ENCODE measurements around the gene RTN4IP1. TPM values are rescaled to one million over a fixed set of nuclear protein-coding genes. Genes with fewer than 3 reads are reported as not detected.
A peak's percentile ranks its signal among the peaks of the same experiment; 100 is the strongest.

Gene RTN4IP1
- total RNA-seq, 1 experiment from 2014 or later: 12.5 TPM

- H3K27ac Mint-ChIP-seq: peak overlapping the region in 1 of 3 experiments; percentile 84; a peak in 1 of 7 replicates
- DNase-seq: no peak
- no peak overlapping the region for H3K27ac ChIP-seq (ENCODE audit: insufficient read length, low read depth, low read length)
These were observed 81.5 kb downstream of the RTN4IP1 start for GRCh38 chr6:106547601-106548453.

More at GRCh38 chr6:106547601-106548453, 81.5 kb downstream of the RTN4IP1 start:
- H2BK15ac ChIP-seq (ENCODE audit: low read depth, low read length): no peak overlapping the region
- no peaks in the 10 kb centered on the region for H3K79me2 ChIP-seq (ENCODE audit: insufficient read depth, low read length)
- no peak overlapping the region for H3K9ac ChIP-seq (ENCODE audit: extremely low read depth, insufficient read length, low read length)
- no CpG with 5 or more reads among the region's 6 CpGs for WGBS (ENCODE audit: extremely low coverage, insufficient read length, low lambda C conversion rate)
- no peak overlapping the region for H3K23ac ChIP-seq (ENCODE audit: insufficient read length, low read depth, low read length)
- H2BK20ac ChIP-seq (ENCODE audit: low read depth, low read length, poor library complexity, severe bottlenecking): no peak overlapping the region
- H3K18ac ChIP-seq (ENCODE audit: insufficient read length, low read depth, low read length): no peak overlapping the region
- H3K27me3 Mint-ChIP-seq (ENCODE audit: low read depth): no peaks in the 10 kb centered on the region
- H4K8ac ChIP-seq (replicated peaks; ENCODE audit: insufficient read length, low read depth, low read length): no peak overlapping the region
- no peaks in the 10 kb centered on the region for H4K20me1 ChIP-seq (ENCODE audit: control insufficient read depth, insufficient read depth, insufficient read length)
- no peak overlapping the region for H3K4me2 ChIP-seq (ENCODE audit: insufficient read depth, insufficient read length, low read length)
- H2BK12ac ChIP-seq (ENCODE audit: insufficient read length, low read depth, low read length): no peak overlapping the region
- no peaks in the 10 kb centered on the region for H3K9me3 ChIP-seq (ENCODE audit: control insufficient read depth, low read depth, low read length)
- H4K91ac ChIP-seq (ENCODE audit: insufficient read length, low read depth, low read length): no peak overlapping the region
- H2AK5ac ChIP-seq (ENCODE audit: insufficient read length, low read length): no peak overlapping the region
- no peak overlapping the region for H3K4me3 Mint-ChIP-seq
- H3K27me3 ChIP-seq (ENCODE audit: insufficient read depth, low read length): no peaks in the 10 kb centered on the region
- no peak overlapping the region for H4K5ac ChIP-seq (ENCODE audit: insufficient read length, low read depth, low read length)
- no peak overlapping the region for H3K56ac ChIP-seq (ENCODE audit: insufficient read length, low read depth, low read length)
- TF ChIP-seq, protein P1, sequence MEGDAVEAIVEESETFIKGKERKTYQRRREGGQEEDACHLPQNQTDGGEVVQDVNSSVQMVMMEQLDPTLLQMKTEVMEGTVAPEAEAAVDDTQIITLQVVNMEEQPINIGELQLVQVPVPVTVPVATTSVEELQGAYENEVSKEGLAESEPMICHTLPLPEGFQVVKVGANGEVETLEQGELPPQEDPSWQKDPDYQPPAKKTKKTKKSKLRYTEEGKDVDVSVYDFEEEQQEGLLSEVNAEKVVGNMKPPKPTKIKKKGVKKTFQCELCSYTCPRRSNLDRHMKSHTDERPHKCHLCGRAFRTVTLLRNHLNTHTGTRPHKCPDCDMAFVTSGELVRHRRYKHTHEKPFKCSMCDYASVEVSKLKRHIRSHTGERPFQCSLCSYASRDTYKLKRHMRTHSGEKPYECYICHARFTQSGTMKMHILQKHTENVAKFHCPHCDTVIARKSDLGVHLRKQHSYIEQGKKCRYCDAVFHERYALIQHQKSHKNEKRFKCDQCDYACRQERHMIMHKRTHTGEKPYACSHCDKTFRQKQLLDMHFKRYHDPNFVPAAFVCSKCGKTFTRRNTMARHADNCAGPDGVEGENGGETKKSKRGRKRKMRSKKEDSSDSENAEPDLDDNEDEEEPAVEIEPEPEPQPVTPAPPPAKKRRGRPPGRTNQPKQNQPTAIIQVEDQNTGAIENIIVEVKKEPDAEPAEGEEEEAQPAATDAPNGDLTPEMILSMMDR (conservative IDR thresholded peaks at IDR 0.05): no peak
- H2AFZ ChIP-seq (ENCODE audit: low read length): no peak overlapping the region
- no peaks in the 10 kb centered on the region for H3K23me2 ChIP-seq (ENCODE audit: insufficient read length, low read depth, low read length, poor library complexity, severe bottlenecking)
- H3K36me3 Mint-ChIP-seq (ENCODE audit: insufficient read depth in 1 of 3, low read depth in 3 of 3): no peaks in the 10 kb centered on the region
- no peak overlapping the region for H3K4ac ChIP-seq (ENCODE audit: low read depth, low read length)
- no peak overlapping the region for H2BK5ac ChIP-seq (ENCODE audit: insufficient read length, low read length)
- no peak overlapping the region for H2BK120ac ChIP-seq (ENCODE audit: low read depth, low read length, poor library complexity, severe bottlenecking)
- no peak overlapping the region for H3K14ac ChIP-seq (ENCODE audit: insufficient read depth, low read length)
- no peaks in the 10 kb centered on the region for H3K9me3 Mint-ChIP-seq
- H3K4me1 ChIP-seq (ENCODE audit: insufficient read depth, low read length): no peaks in the 10 kb centered on the region
- peaks cover 8 to 12% of the 10 kb centered on the region in 2 experiments for H3K4me1 Mint-ChIP-seq
- H3T11ph ChIP-seq (ENCODE audit: low read length): no peak overlapping the region
- H3K79me1 ChIP-seq (ENCODE audit: insufficient read depth, low read depth, low read length, poor library complexity, severe bottlenecking): no peaks in the 10 kb centered on the region

All from H9 (cell line).